HepG2 (cell line): ENCODE data around the gene NELFCD. TPM values are rescaled to one million over a fixed set of nuclear protein-coding genes. Genes with fewer than 3 reads are reported as not detected.

Source experiments
- ATF5 ChIP-seq: sonication (generic); formaldehyde crosslinking; IDR thresholded peaks from 2 replicates; pipeline ENCODE4 v1.4.0; 2020; ENCODE audit warnings: mild to moderate bottlenecking, low read depth, missing genetic modification reagents
- ATF7 ChIP-seq, 2 experiments: fragments of 450-650 bp in 1 of 2; sonication (generic) in 1 of 2; formaldehyde crosslinking in 1 of 2; IDR thresholded peaks; 2 replicates each; pipeline versions ENCODE4 v1.4.0 to v1.6.1; 2016 to 2020; ENCODE audit warnings: antibody characterized with exemption in 1 of 2, mild to moderate bottlenecking in 1 of 2, missing genetic modification reagents in 1 of 2
- ATF7-NPFF ChIP-seq: sonication (generic); formaldehyde crosslinking; IDR thresholded peaks from 2 replicates; pipeline ENCODE4 v1.8.1; 2023; ENCODE audit warnings: mild to moderate bottlenecking, low read depth, missing genetic modification reagents, moderate library complexity
- BRF2 ChIP-seq: sonication (generic); formaldehyde crosslinking; IDR thresholded peaks from 2 replicates; pipeline ENCODE4 v1.8.1; 2022; ENCODE audit warnings: mild to moderate bottlenecking, missing genetic modification reagents
- CAMTA2 ChIP-seq: sonication (generic); formaldehyde crosslinking; IDR thresholded peaks from 2 replicates; pipeline ENCODE4 v1.4.0; 2020; ENCODE audit warnings: mild to moderate bottlenecking, missing genetic modification reagents, borderline replicate concordance
- CCAR2 ChIP-seq: fragments of 200-400 bp; formaldehyde crosslinking; optimal IDR thresholded peaks from 2 replicates; pipeline ENCODE3; 2018; ENCODE audit warnings: low read depth, mild to moderate bottlenecking, low read length, moderate library complexity
- CREB1 ChIP-seq, 2 experiments: fragments of 450-650 bp in 1 of 2; IDR thresholded peaks; 2 replicates each; pipeline ENCODE4 v1.6.1; 2016 to 2017; ENCODE audit warnings: control low read depth in 1 of 2, mild to moderate bottlenecking in 1 of 2, missing compliant biosample characterization in 1 of 2, missing genetic modification characterization in 1 of 2
- GATAD1 ChIP-seq: IDR thresholded peaks from 2 replicates; pipeline ENCODE4 v1.6.1; 2016; ENCODE audit warnings: missing genetic modification reagents, missing compliant biosample characterization
- HNF4A ChIP-seq: sonication (generic); formaldehyde crosslinking; IDR thresholded peaks from 2 replicates; pipeline ENCODE4 v1.4.0; 2020; ENCODE audit warnings: missing genetic modification reagents
- MAFK ChIP-seq, 2 experiments: IDR thresholded peaks in 1 of 2; conservative IDR thresholded peaks in 1 of 2; 2 replicates each; pipeline ENCODE4 v1.6.1; 2011; ENCODE audit warnings: improper control_type of control experiment in 2 of 2, low read length in 2 of 2
- MXI1 ChIP-seq: IDR thresholded peaks from 3 replicates; pipeline ENCODE4 v1.6.1; 2012; ENCODE audit warnings: low read depth, low read length, inconsistent platforms, borderline replicate concordance
- NR0B2 ChIP-seq: sonication (generic); formaldehyde crosslinking; IDR thresholded peaks from 2 replicates; pipeline ENCODE4 v1.4.0; 2020; ENCODE audit warnings: mild to moderate bottlenecking, missing genetic modification reagents
- PLRG1 ChIP-seq: fragments of 450-650 bp; conservative IDR thresholded peaks from 2 replicates; pipeline ENCODE4 v1.6.1; 2016
- PRDM4 ChIP-seq: sonication (generic); formaldehyde crosslinking; IDR thresholded peaks from 2 replicates; pipeline ENCODE4 v1.9.0; 2021; ENCODE audit warnings: missing genetic modification reagents, borderline replicate concordance
- ZNF225 ChIP-seq: sonication (generic); formaldehyde crosslinking; IDR thresholded peaks from 2 replicates; pipeline ENCODE4 v1.4.0; 2020; ENCODE audit warnings: mild to moderate bottlenecking, missing genetic modification reagents
- ZNF251 ChIP-seq: sonication (generic); formaldehyde crosslinking; IDR thresholded peaks from 2 replicates; pipeline ENCODE4 v1.9.0; 2021; ENCODE audit warnings: mild to moderate bottlenecking, missing genetic modification reagents
- ZNF546 ChIP-seq: sonication (generic); formaldehyde crosslinking; conservative IDR thresholded peaks from 2 replicates; pipeline ENCODE4 v1.8.1; 2023; ENCODE audit warnings: mild to moderate bottlenecking, missing genetic modification reagents
- ZNF792 ChIP-seq: IDR thresholded peaks from 2 replicates; pipeline ENCODE4 v1.6.1; 2016
- ZNF83 ChIP-seq: sonication (generic); formaldehyde crosslinking; IDR thresholded peaks from 2 replicates; pipeline ENCODE4 v1.4.0; 2020; ENCODE audit warnings: missing genetic modification reagents, mild to moderate bottlenecking, borderline replicate concordance
- ZSCAN12 ChIP-seq: sonication (generic); formaldehyde crosslinking; IDR thresholded peaks from 2 replicates; pipeline ENCODE4 v1.9.0; 2021; ENCODE audit warnings: mild to moderate bottlenecking, missing genetic modification reagents
- polyA plus RNA-seq, 8 experiments: library from polyadenylated mRNA; depleted of rRNA in 3 of 8; stranded (reverse) in 7 of 8; unstranded in 1 of 8; fragments of >200 nt; fragmentation: Illumina TruSeq in 4 of 8; extraction: Trizol in 4 of 8; gene quantifications; 2 replicates each; pipeline versions ENCODE4 v1.2.1 to v1.2.3, GENCODE V29; 2011 to 2016; ENCODE audit warnings: low read depth in 4 of 8, missing spikeins in 1 of 8, mixed read lengths in 1 of 8; ENCODE audit not compliant: insufficient read depth in 1 of 8
- total RNA-seq, 5 experiments: library from RNA; depleted of rRNA; stranded (reverse); fragments of >200 nt; fragmentation: Illumina TruSeq; extraction: Trizol; gene quantifications; 2 replicates each; pipeline ENCODE4 v1.2.3, GENCODE V29; 2016; ENCODE audit warnings: low read depth in 1 of 5
- TF ChIP-seq, protein P1 (sequence below): sonication (generic); formaldehyde crosslinking; conservative IDR thresholded peaks from 2 replicates; pipeline ENCODE4 v1.5.0; 2020; ENCODE audit warnings: missing genetic modification reagents
- TF ChIP-seq, protein P2 (sequence below): sonication (generic); formaldehyde crosslinking; IDR thresholded peaks from 2 replicates; pipeline ENCODE4 v1.9.0; 2021; ENCODE audit warnings: missing genetic modification reagents, borderline replicate concordance

NELFCD gene
- total and polyA plus RNA-seq, 2 of the 13 experiments (the other 11 are each of a cell fraction or from before 2014, with no cell fraction given): 159 to 203 TPM

DNA sequence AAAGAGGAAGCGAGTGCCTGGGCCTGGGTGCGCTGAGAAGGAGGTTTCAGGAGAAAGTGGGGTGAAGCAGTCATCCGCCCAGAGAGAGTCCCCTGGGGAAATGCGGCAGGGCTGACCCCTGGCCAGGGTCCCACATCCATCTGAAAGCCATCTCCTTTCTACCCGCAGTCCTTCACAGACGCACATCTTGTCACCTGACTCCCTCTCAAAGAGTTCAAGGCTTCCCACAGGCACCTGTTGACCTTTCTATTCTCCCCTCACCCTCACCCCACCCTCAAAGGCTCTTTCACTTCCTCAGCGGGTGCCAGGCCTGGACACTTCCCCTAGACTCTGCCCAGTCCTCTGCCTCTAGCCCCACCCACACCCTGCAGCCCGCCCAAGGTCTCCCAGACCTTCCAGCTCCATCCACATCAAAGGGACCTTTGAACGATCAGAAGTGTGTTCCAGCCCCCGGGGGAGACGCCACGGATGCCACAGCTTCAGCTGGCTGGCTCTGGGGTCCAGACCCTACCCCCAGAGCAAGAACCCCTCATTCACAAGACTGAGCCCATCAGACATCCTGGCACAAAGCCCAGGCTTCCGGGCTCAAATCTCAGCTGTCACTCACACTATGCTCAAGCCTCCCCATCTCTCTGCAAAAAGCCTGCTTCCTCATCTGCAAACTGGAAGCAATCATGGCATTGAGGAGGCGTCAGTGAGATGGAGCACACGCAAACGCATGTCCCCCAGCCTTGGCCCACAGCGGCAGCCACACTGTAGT is 23.9 kb downstream of the NELFCD start (continued):
- TF ChIP-seq CAMTA2 (0 out of 2 replicates have a peak, but pooled peaks have one; percentile 33), ZNF83 (CRISPR knock-in tag) (no peak), CCAR2 (no peak), ATF7 (IDR thresholded peaks at IDR 0.05) (no peak), ATF7 (CRISPR knock-in tag; IDR thresholded peaks at IDR 0.05) (no peak), MXI1 (no peak), ZNF546 (CRISPR knock-in tag) (no peak), ZSCAN12 (CRISPR knock-in tag) (no peak), ZNF225 (CRISPR knock-in tag) (no peak), PRDM4 (CRISPR knock-in tag) (no peak), MAFK (conservative IDR thresholded peaks at IDR 0.05 in 1 of 2, IDR thresholded peaks at IDR 0.05 in 1 of 2; ENCODE audit: low read length in 2 of 2) (no peak), ZNF792 (CRISPR knock-in tag) (no peak), CREB1 (IDR thresholded peaks at IDR 0.05) (no peak), CREB1 (CRISPR knock-in tag; IDR thresholded peaks at IDR 0.05) (no peak), BRF2 (no peak), ZNF251 (CRISPR knock-in tag) (no peak), HNF4A (CRISPR knock-in tag) (peak; percentile 51; the same call in 1 of the 2 replicates), ATF7-NPFF (no peak), PLRG1 (no peak), ATF5 (CRISPR knock-in tag) (no peak), GATAD1 (peak; percentile 13; the same call in 1 of the 2 replicates), NR0B2 (CRISPR knock-in tag) (peak; percentile 70; the same call in 1 of the 2 replicates)
- TF ChIP-seq, protein P1, sequence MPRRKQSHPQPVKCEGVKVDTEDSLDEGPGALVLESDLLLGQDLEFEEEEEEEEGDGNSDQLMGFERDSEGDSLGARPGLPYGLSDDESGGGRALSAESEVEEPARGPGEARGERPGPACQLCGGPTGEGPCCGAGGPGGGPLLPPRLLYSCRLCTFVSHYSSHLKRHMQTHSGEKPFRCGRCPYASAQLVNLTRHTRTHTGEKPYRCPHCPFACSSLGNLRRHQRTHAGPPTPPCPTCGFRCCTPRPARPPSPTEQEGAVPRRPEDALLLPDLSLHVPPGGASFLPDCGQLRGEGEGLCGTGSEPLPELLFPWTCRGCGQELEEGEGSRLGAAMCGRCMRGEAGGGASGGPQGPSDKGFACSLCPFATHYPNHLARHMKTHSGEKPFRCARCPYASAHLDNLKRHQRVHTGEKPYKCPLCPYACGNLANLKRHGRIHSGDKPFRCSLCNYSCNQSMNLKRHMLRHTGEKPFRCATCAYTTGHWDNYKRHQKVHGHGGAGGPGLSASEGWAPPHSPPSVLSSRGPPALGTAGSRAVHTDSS (CRISPR knock-in tag): no peak
- TF ChIP-seq, protein P2, sequence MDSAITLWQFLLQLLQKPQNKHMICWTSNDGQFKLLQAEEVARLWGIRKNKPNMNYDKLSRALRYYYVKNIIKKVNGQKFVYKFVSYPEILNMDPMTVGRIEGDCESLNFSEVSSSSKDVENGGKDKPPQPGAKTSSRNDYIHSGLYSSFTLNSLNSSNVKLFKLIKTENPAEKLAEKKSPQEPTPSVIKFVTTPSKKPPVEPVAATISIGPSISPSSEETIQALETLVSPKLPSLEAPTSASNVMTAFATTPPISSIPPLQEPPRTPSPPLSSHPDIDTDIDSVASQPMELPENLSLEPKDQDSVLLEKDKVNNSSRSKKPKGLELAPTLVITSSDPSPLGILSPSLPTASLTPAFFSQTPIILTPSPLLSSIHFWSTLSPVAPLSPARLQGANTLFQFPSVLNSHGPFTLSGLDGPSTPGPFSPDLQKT: no peak
